Coronary artery (tissue), 2 donors: ENCODE measurements around the gene WDR5.

Experiments used
- DNase-seq: peaks from one replicate; pipeline ENCODE4 v3.0.0-alpha.2; 2017; ENCODE audit warnings: low spot score
- H3K27ac ChIP-seq, 2 donors: fragments of 200-600 bp; sonication (generic); one replicate each; pipeline ENCODE4 v1.5.1; 2016 to 2019
- H3K4me3 ChIP-seq: fragments of 200-600 bp; sonication (generic); 2 replicates; pipeline ENCODE4 v1.5.1; 2016; ENCODE audit warnings: mild to moderate bottlenecking, moderate library complexity
- CTCF ChIP-seq: fragments of 200-600 bp; sonication (generic); IDR thresholded peaks from one replicate; pipeline ENCODE4 v1.5.1; 2019; ENCODE audit warnings: antibody characterized with exemption

WDR5 gene

GRCh38 chr9:134186471-134187109 lies 50.7 kb downstream of the WDR5 start:
- TF ChIP-seq CTCF, result no peak
- peak; percentile 65 for DNase-seq
- Histone ChIP-seq H3K4me3 (no peak overlapping the region), H3K27ac (peak overlapping the region in 1 of 2 donors; percentile 41)

- no peak overlapping the region for H3K4me3 ChIP-seq
- H3K27ac ChIP-seq, result peak overlapping the region in 1 of 2 donors; percentile 16
- peak; percentile 41 for DNase-seq
- TF ChIP-seq CTCF, result no peak
Measured at GRCh38 chr9:134187110-134187531, 51.2 kb downstream of the WDR5 start.

GRCh38 chr9:134187891-134188385 lies 52.1 kb downstream of the WDR5 start:
- H3K27ac ChIP-seq, result no peak overlapping the region
- no peak for DNase-seq
- TF ChIP-seq CTCF, result no peak
- H3K4me3 ChIP-seq, result no peak overlapping the region

GRCh38 chr9:134188386-134189144 lies 52.7 kb downstream of the WDR5 start:
- no peak for TF ChIP-seq CTCF
- Histone ChIP-seq H3K4me3 (no peak overlapping the region), H3K27ac (no peak overlapping the region)
- DNase-seq, result no peak

- Histone ChIP-seq H3K27ac (no peak overlapping the region), H3K4me3 (no peak overlapping the region)
- no peak for DNase-seq
- TF ChIP-seq CTCF, result no peak
Measured at GRCh38 chr9:134189145-134189469, 53.2 kb downstream of the WDR5 start.

GRCh38 chr9:134189470-134190231 lies 53.8 kb downstream of the WDR5 start:
- H3K27ac ChIP-seq, result no peak overlapping the region
- no peak overlapping the region for H3K4me3 ChIP-seq
- DNase-seq, result no peak
- no peak for TF ChIP-seq CTCF
